Cardiac fibroblast (primary cell): ENCODE data around the gene FN3K.

ENCODE experiments used
- DNase-seq, 2 donors: peaks; one replicate each; pipeline versions ENCODE4 v3.0.0 to v3.0.0-alpha.2; 2010; ENCODE audit warnings: low read depth in 2 of 2
- H3K4me3 ChIP-seq, 2 donors: replicated peaks in 1 of 2; 1 replicate in 1 of 2; 2 replicates in 1 of 2; pipeline ENCODE4 v1.5.1; 2011; ENCODE audit warnings: low read depth in 2 of 2, low read length in 2 of 2, mild to moderate bottlenecking in 2 of 2, moderate library complexity in 1 of 2
- TF ChIP-seq, protein P1 (sequence below): IDR thresholded peaks from one replicate; pipeline ENCODE4 v1.5.1; 2011; ENCODE audit warnings: low read depth, mild to moderate bottlenecking, low read length, inconsistent platforms

Gene FN3K

DNA sequence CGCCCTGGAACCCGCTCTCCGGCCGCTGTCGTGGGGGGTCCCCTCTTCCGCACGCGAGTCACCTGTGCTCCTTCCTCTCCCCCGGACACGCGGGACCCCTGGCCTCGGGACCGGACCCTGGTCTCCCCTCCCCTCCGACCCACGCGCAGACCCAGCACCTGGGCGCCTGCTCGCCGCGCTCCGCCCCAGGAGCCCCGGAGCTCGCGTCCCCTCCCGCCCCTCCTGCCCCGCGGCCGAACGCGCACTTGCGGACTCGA lies 37.7 kb upstream of the FN3K start:
- H3K4me3 ChIP-seq = peak overlapping the region; percentile 62 to 70
- no peak for DNase-seq
- TF ChIP-seq, protein P1, sequence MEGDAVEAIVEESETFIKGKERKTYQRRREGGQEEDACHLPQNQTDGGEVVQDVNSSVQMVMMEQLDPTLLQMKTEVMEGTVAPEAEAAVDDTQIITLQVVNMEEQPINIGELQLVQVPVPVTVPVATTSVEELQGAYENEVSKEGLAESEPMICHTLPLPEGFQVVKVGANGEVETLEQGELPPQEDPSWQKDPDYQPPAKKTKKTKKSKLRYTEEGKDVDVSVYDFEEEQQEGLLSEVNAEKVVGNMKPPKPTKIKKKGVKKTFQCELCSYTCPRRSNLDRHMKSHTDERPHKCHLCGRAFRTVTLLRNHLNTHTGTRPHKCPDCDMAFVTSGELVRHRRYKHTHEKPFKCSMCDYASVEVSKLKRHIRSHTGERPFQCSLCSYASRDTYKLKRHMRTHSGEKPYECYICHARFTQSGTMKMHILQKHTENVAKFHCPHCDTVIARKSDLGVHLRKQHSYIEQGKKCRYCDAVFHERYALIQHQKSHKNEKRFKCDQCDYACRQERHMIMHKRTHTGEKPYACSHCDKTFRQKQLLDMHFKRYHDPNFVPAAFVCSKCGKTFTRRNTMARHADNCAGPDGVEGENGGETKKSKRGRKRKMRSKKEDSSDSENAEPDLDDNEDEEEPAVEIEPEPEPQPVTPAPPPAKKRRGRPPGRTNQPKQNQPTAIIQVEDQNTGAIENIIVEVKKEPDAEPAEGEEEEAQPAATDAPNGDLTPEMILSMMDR = no peak

GRCh38 chr17:82698065-82698973 lies 37.1 kb upstream of the FN3K start, which contains the start of gene RAB40B:
Gene RAB40B (minus strand): TSS chr17:82698698. CDS start chr17:82698596, 102 bp downstream.
- TF ChIP-seq, protein P1 = no peak
- peak within 1 kb of the TSS; percentile 62 to 70 for H3K4me3 ChIP-seq
- peak; percentile 99 for DNase-seq

GRCh38 chr17:82698974-82699442 lies 36.4 kb upstream of the FN3K start:
- TF ChIP-seq, protein P1 = no peak
- H3K4me3 ChIP-seq = peak overlapping the region; percentile 46 to 69
- DNase-seq = peak in 1 of 2 donors; percentile 4

- no peak overlapping the region for H3K4me3 ChIP-seq
- no peak for DNase-seq
- TF ChIP-seq, protein P1 = no peak
Measured at GRCh38 chr17:82699551-82699950, 35.9 kb upstream of the FN3K start.

GRCh38 chr17:82702231-82702927 lies 33.0 kb upstream of the FN3K start:
- H3K4me3 ChIP-seq = no peak overlapping the region
- TF ChIP-seq, protein P1 = no peak
- DNase-seq = no peak

DNA sequence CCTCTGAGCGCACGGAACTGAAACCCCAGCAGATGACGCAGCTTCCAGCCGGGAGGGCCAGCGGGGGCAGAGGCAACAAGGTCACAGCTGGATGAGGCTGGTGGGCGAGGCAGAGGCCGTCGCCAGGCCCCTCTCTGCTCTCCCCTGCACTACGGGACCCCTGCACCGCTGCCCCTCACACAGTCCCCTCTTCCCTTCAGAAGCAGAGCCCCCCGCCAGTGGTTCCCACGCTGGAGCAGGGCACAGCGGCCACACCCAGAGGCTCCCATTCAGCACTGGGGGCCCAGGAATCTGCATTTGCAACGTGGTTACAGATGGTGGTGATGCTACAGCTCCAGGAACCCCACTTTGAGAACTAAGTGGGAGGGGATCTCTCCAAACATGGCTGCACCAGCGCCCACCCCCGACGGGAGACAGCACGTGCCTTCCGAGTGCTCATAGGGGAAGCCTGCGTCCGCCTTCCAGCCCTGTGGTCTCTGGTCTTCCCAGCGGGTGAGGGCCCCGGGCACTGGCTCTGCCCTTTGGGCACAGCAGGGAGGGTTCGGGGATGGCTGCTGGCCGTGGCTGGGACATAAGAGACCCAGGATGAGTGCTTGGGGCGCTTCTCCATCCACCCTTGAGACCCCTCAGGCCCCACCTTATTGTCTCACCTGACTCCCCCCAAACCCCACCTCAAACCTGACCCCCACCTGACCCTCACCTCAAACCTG lies 32.2 kb upstream of the FN3K start:
- no peak overlapping the region for H3K4me3 ChIP-seq
- no peak for DNase-seq
- TF ChIP-seq, protein P1 = no peak
